Activated T-helper 1 cell treated with Interleukin-2 at 50 U/mL for 16 hours (primary cell): ENCODE measurements around the gene NDP.
"Not testable (repeated sequence)": the region's sequence is repeated elsewhere in the genome, so short reads cannot be mapped to it uniquely, and the experiment has no call there.

Experiments
- DNase-seq: peaks from one replicate; pipeline ENCODE4 v3.0.0-alpha.2; 2020; ENCODE audit warnings: low read depth

Gene NDP

GRCh38 chrX:43970528-43970927 is 2.7 kb downstream of the NDP start:
- no peak for DNase-seq

DNA sequence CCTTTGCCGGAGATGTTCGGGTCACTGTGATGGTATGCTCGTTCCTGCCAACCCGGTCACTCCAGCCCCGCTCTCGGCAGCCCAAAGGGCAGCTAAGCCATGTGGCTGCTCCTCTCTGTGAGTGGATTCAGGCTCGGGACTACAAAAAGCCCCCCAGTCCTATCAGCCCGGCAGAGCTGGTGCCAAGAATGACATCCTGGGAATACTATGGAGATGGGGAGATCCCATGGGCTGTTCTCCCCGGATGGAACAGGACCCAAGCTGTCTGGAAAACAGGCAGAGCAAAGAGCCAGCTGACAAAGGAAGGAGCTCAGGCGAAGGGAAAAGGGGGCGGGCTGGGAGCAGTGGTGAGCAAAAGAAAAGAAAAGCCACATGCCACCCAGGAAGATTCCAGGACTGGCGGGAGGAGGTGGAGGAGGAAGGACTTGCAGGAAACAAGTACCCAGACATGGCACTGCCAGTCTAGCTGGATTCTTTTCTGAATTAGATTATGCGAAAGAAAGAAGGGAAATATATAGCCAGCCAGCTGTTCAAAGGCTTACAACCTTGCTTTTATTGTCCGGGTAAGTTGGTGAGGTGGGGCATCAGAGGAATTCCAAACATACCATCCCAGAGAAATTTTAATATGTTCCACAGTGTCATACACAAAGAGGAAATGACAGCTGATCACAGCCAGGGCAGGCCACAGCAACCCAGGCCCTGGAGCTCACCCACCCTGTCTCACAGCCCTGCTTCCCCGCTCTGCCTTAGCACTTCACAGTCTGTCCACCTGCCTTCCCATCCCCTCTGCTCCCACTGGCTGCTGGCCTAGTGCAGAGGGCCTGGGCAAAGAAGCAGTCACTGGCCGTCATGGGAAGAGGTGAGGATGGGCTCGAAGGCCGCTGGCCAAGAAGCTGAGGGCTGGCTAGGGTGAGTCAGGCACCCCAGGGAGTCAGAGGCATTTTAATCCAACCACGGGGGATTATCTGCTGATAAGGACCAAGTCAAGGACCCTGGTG is 3.4 kb downstream of the NDP start:
- DNase-seq, result no peak

- no peak for DNase-seq
These were observed 4.8 kb downstream of the NDP start for GRCh38 chrX:43968359-43968781.

- no peak for DNase-seq
These were observed 8.3 kb downstream of the NDP start for GRCh38 chrX:43964936-43965335.

DNA sequence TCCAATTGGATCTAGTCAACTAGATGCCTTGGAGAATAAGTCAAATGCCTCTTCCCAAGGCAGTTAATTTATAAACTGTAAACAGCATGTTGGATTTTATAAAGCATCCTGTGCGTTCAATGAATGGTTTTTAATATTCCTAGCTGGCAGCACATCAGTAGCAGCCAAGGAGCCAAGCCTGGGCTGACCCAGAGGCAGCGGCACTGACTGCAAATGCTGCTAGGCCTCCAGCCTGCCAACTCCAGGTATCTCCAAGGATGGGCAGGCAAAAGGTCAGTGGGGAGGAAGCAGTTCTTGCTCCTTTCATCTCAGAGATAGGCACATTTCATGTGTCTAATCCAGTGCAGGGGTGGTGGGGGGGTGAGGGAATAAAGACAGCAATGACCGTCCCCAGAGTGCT is 9.5 kb downstream of the NDP start:
- no peak for DNase-seq

- DNase-seq, result no peak
These were observed 10.6 kb downstream of the NDP start for GRCh38 chrX:43962636-43963035.

- DNase-seq, result no peak
These were observed 11.5 kb downstream of the NDP start for GRCh38 chrX:43961699-43962098.

DNA sequence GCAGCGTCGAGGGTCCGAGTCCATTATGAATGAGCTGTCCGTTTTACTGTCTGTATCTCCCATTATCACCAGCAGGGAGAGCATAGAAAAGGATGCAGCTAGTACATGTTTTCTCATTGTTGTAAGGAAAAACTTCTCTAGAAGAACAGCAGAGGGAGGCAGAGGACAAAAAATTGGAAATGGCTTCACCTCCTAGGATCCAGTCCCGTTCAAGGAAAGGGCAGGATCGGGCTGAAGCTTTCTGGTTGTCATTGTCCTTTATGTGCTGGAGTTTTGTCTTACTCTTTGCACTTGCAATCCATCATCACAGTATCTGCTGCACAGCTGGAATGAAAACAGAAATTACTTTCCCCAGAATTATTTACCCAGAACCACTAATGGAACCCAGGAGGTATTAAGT is 14.7 kb downstream of the NDP start:
- no peak for DNase-seq

DNA sequence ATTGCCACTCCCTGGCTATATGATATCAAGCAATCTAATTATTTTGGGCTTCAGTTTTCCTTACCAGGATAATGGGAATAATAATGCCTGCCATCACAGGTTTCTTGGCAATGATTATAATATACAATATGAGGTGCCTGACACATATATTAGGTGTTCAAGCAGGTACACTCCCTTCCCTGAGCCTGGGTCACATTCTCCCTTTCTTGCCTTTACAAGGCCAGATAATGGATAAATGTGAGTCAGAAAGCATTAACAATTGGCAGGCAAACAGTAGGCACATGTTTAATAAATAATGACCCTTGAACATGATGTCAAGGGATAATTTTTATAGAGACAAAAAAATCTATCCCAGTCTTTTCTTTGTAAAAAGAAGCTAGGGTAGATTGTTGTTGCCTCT is 17.2 kb downstream of the NDP start:
- no peak for DNase-seq

DNA sequence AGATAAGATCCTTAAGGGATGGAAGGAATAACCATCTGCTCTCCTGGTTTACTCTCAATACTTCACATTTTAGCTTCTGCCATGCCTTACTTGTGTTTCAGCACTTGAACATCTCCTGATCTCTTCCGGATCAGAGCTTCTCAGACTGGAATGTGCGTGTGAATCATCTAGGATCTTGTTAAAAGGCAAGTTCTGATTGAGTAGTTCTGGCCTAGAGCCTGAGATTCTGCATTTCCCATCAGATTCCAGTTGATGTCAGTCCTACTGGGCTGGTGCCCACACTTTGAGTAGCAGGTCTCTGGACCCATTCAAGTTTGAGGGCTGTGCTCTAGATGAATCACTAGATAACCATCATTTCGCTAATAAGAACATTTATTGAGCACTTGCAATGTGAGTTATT is 20.0 kb downstream of the NDP start:
- no peak for DNase-seq

DNA sequence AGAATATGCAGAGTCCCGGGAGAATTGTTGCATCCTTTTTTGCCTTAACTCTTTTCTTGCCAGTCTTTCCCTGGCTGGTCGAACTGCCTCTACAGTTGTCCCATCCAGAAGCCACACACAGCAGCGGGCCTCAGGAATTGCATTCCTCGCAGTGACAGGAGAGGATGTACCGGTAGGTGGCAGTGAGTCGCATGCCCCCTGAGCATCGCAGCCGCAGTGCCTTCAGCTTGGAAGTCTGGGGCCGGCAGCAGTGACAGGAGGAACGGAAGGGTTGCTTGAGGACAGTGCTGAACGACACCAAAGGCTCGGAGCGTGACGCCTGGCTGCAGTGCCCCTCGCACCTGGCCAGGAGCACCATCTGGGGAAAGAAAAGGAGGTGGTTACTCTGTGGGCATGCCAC is 23.5 kb downstream of the NDP start:
- DNase-seq, result peak; percentile 4

DNA sequence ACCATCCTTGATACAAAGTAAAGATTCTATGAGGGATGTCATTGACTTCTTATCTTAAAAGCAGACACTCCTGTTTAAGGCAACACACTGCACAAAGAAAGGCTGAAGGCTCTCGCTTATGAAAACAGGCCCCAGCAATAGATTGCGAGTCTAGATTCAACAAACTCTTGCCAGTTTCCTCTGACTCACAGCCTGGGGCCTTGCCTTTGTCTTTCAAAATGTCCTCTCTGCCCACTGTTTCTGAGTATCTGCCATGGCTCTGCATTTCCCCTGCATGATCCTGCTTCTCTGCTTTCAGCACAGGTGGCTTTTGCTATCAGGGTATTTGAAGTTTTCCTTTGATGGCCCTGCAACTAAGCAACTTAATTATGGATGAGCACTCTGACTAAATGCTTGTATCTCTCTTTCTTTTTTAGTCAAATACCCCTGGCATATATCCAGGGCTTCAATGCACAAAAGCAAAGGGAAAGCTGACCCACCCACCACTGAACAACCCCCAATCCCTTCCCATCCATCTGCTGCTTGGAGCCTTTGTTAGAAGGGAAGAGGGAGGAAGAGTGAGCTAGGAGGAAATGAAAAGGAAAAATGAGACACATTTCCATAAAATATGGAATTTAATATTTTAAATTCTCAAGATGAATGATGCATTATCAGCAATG is 32.2 kb downstream of the NDP start:
- DNase-seq, result no peak

DNA sequence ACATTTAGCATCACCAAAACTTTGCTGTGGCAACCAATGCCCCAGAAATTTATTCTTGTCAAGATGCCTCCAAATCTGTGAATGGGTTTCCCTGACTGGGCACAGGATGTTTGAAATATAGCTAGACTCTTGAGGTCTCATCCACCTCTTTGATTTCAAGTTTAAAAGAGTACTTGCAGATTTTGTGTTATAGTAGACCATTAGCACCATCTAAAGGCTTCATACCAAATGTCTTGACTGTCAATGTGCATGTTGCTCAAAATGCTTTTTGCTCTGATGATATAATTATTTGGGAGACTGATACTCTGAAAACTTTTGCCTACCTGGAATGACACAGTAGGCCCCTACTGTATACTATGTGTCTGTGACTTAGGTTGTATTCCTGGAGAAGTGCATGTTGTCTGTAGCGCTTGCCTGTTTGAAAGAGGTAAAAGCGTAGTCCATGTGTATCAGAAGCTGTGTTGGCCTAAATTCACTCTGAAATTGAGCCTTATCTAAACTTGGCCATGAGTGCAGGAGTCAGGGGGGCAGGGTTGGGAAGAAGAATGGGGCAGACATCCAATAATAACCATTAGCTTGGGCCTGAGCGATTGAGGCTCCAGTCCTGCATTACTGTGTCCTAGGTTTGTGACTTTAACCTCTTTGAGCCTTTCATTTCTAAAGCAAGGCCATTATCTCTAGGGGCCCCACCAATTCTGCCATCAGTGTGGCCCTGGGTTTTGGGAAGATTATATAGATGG is 33.8 kb downstream of the NDP start:
- no peak for DNase-seq

DNA sequence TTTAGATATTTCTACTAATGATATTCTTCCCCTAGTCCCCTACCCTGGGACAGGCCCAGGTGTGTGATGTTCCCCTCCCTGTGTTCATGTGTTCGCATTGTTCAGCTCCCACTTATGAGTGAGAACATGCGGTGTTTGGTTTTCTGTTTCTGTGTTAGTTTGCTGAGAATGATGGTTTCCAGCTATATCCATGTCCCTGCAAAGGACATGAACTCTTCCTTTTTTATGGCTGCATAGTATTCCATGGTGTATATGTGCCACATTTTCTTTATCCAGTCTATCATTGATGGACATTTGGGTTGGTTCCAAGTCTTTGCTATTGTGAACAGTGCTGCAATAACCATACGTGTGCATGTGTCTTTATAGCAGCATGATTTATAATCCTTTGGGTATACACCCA is 51.2 kb downstream of the NDP start:
- not testable (repeated sequence) for DNase-seq

DNA sequence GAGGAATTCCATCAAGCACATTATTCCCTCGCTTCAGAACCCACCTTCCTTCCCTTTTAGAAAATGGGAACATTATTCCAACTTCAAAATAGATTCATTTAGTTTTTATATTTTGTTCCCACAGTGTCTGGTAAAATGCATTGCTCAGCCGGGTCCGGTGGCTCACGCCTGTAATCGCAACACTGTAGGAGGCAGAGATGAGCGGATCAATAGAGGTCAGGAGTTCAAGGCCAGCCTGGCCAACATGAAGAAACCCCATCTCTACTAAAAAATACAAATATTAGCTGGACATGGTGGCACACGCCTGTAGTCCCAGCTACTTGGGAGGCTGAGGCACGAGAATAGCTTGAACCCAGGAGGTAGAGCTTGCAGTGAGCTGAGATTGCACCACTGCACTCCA is 62.4 kb downstream of the NDP start:
- DNase-seq, result not testable (repeated sequence)

- no peak for DNase-seq
These were observed 63.2 kb downstream of the NDP start for GRCh38 chrX:43910012-43910411.

- no peak for DNase-seq
These were observed 64.0 kb downstream of the NDP start for GRCh38 chrX:43909141-43909540.

DNA sequence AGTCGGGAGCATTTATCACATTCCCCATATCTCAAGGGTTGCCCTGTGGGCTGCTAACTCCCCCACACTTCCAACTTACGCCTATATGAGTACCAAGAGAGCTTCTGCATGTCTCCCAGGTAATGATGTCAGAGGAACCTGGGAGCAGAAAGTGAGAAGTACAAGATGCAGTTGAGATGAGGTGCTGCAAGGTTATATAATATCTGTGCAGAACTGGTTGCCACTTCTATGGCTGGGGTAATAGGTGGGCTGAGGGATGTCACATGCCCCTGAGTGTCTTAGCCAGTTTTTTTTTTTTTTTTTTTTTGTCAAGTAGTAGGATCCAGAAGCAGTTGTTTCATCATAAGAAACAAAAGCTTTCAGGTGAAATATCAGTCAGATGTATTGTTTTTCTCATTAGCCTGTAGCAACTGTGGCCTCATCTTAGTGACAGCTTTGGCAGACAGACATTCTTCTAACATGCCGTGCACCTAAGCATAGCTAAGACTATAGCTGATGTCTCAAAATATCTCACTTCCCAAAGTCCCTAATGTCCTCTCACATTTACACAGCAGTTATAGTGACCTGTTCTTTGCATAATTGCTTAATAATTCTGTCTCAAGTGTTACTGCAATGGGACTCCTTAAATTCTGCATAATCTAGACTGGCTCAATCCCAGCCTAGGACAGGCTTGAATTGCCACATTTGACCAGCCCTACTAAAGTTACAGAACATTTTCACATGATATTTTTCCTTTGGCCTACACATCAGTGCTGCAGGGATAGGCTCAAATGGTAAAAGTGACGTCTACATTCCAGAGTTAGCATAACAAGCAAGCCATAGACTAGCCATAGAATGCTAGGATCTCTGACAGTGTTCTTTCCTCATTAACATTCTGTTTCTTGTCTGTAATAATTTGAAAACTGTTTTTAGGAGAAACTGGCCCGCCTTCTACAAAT is 73.0 kb downstream of the NDP start:
- no peak for DNase-seq
